GM21367 (cell line): ENCODE measurements around the gene MRPS22.
"Not testable (repeated sequence)": the region's sequence is repeated elsewhere in the genome, so short reads cannot be mapped to it uniquely, and the experiment has no call there.

Experiments used
- ATAC-seq: cut with Tn5 transposase; IDR thresholded peaks from one replicate; pipeline ENCODE4 v1.9.1; 2021; ENCODE audit not compliant: unreplicated experiment

MRPS22 gene

GRCh38 chr3:139334675-139335074 lies 9.1 kb upstream of the MRPS22 start:
- not testable (repeated sequence) for ATAC-seq

- ATAC-seq: no peak
These were observed 5.4 kb upstream of the MRPS22 start for GRCh38 chr3:139338405-139338804.

- ATAC-seq: no peak
These were observed 4.5 kb upstream of the MRPS22 start for GRCh38 chr3:139339219-139339906.

- no peak for ATAC-seq
These were observed 3.0 kb upstream of the MRPS22 start for GRCh38 chr3:139340784-139341183.

- ATAC-seq: no peak
These were observed 1.8 kb upstream of the MRPS22 start for GRCh38 chr3:139342054-139342453.

- no peak for ATAC-seq
These were observed 3.0 kb downstream of the MRPS22 start for GRCh38 chr3:139346771-139347170.

- ATAC-seq: no peak
These were observed 10.2 kb downstream of the MRPS22 start for GRCh38 chr3:139353920-139354556.

- no peak for ATAC-seq
These were observed 10.8 kb downstream of the MRPS22 start for GRCh38 chr3:139354661-139355060.

- ATAC-seq: no peak
These were observed 11.7 kb downstream of the MRPS22 start for GRCh38 chr3:139355476-139355875.

GRCh38 chr3:139355891-139356290 lies 12.1 kb downstream of the MRPS22 start:
- no peak for ATAC-seq

GRCh38 chr3:139357899-139358298 lies 14.1 kb downstream of the MRPS22 start:
- ATAC-seq: no peak

GRCh38 chr3:139358841-139359562 lies 15.2 kb downstream of the MRPS22 start:
- no peak for ATAC-seq

- no peak for ATAC-seq
These were observed 17.5 kb downstream of the MRPS22 start for GRCh38 chr3:139361276-139361675.

- ATAC-seq: no peak
These were observed 20.7 kb downstream of the MRPS22 start for GRCh38 chr3:139364549-139364948.

- ATAC-seq: no peak
These were observed 30.3 kb downstream of the MRPS22 start for GRCh38 chr3:139374099-139374498.

GRCh38 chr3:139377378-139377777 lies 33.6 kb downstream of the MRPS22 start:
- ATAC-seq: no peak

GRCh38 chr3:139378587-139379241 lies 34.9 kb downstream of the MRPS22 start:
- ATAC-seq: no peak

GRCh38 chr3:139380575-139380974 lies 36.8 kb downstream of the MRPS22 start:
- no peak for ATAC-seq

GRCh38 chr3:139382291-139382690 lies 38.5 kb downstream of the MRPS22 start:
- not testable (repeated sequence) for ATAC-seq

- ATAC-seq: no peak
These were observed 44.3 kb downstream of the MRPS22 start for GRCh38 chr3:139388077-139388476.

GRCh38 chr3:139388821-139389551 lies 45.2 kb downstream of the MRPS22 start:
- ATAC-seq: no peak
